GM19043 (cell line): ENCODE data around the gene DRD4.

ENCODE experiments used
- ATAC-seq: cut with Tn5 transposase; IDR thresholded peaks from one replicate; pipeline ENCODE4 v1.9.1; 2021; ENCODE audit warnings: low read depth; ENCODE audit not compliant: unreplicated experiment

Gene DRD4

GRCh38 chr11:609341-609811 is 27.7 kb upstream of the DRD4 start:
- no peak for ATAC-seq

DNA sequence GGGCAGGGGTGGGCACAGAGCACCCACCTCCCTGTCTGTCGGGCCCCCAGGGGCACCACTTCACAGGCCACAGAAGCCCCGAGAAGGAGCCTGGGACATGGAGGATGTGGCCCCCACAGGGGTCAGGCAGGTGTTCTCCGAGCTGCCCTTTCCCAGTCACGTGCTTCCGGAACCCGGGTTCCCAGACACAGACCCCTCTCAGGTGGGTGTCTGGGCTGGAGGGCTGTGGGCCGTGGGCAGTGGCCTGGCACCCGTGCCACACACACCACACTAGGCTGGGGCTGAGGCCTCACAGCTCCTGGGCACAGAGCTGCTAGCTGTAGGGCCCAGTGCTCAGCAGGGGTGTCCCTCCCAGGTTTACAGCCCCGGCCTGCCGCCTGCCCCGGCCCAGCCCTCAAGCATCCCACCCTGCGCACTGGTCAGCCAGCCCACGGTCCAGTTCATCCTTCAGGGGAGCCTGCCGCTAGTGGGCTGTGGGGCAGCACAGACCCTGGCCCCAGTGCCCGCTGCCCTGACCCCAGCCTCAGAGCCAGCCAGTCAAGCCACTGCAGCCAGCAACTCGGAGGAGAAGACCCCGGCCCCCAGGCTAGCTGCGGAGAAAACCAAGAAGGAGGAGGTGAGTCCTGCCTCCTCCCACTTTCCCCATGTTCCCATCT is 26.8 kb upstream of the DRD4 start:
- ATAC-seq: no peak

DNA sequence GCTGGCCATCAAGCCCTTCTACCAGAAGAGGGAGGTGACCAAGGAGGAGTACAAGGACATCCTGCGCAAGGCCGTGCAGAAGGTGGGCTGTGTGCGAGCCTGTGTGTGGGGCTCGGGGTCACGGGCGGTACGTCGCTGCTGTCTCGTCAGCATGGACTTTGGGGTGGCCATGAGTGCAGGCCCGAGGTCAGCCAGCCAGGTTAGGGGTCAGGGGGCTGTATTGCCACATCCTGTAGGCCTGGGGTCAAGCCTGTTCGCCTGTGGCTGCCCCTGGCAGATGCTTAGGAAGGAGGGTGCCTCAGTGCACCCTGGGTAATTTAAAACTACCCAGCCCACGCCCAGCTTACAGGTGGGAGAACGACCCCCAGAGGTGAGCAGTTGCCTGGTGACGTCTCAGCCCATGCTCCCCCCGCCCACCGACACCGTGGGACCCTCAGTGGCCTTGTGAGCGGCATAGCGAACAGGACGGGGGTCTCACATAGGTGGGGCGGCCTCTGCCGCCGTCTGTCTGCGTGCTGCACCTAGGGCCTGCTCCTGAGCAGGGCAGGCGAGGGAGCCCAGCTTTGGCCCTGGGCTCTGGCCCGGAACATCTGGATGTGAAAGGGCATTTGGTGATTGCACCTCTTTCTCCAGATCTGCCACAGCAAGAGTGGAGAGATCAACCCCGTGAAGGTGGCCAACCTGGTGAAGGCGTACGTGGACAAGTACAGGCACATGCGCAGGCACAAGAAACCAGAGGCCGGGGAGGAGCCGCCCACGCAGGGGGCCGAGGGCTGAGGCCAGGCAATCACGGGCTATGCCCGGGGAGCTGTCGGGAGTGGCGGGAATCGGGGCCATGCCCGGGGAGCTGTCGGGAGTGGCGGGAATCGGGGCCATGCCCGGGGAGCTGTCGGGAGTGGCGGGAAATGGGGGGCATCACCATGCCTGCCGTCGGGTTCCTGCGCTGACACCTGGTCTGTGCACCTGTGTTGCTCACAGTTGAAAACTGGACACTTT is 25.8 kb upstream of the DRD4 start:
- no peak for ATAC-seq

GRCh38 chr11:612201-612960 is 24.7 kb upstream of the DRD4 start:
- no peak for ATAC-seq

GRCh38 chr11:612961-613300 is 24.1 kb upstream of the DRD4 start:
- no peak for ATAC-seq

- no peak for ATAC-seq
Observed at GRCh38 chr11:613369-613968, 23.6 kb upstream of the DRD4 start.

GRCh38 chr11:614021-614622 is 22.9 kb upstream of the DRD4 start:
- ATAC-seq: no peak

- peak; percentile 5 for ATAC-seq
Observed at GRCh38 chr11:614623-615503, 22.2 kb upstream of the DRD4 start.

DNA sequence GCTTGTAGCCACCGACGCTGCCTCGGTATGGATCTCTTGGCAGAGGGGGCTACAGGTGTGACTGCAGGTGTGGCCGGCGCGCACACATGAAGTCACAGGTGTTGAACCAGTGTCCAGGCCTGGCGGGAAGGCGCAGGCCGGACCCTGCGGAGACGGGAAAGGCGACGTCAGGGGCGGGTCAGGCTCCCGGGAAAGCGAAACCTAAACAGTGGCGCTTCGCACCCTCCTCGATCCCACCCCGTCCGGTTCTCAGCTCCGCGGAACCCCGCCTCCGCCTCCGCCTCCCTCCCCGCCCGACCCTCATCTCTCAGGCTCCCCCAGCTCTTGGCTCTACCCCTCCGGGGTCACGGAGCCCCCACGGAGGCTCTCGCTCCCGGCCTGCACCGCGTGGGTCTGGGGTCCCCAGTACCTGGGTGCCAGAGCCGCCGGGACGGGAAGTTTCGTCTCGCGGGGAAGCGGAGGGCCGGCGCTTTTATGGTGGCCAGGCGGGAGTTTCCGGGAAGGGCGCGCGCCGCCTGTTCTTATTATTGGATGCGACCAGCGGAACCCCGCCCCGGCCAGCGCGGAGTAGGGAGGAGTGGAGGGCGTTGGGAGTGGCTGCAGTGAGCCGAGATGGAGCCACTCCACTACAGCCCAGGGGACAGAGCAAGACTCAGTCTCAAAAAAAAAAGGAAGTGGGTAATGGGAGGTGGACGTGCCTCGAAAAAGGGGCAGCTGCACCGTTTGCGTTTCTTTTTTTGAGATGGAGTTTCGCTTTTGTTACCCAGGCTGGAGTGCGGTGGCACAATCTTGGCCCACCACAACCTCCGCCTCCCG is 21.4 kb upstream of the DRD4 start, which contains the start of gene IRF7:
IRF7 (minus strand) TSS at position 447 of the 816 bp plus-strand sequence. CDS start 586 bp downstream, outside the sequence.
- peak; percentile 73 for ATAC-seq

DNA sequence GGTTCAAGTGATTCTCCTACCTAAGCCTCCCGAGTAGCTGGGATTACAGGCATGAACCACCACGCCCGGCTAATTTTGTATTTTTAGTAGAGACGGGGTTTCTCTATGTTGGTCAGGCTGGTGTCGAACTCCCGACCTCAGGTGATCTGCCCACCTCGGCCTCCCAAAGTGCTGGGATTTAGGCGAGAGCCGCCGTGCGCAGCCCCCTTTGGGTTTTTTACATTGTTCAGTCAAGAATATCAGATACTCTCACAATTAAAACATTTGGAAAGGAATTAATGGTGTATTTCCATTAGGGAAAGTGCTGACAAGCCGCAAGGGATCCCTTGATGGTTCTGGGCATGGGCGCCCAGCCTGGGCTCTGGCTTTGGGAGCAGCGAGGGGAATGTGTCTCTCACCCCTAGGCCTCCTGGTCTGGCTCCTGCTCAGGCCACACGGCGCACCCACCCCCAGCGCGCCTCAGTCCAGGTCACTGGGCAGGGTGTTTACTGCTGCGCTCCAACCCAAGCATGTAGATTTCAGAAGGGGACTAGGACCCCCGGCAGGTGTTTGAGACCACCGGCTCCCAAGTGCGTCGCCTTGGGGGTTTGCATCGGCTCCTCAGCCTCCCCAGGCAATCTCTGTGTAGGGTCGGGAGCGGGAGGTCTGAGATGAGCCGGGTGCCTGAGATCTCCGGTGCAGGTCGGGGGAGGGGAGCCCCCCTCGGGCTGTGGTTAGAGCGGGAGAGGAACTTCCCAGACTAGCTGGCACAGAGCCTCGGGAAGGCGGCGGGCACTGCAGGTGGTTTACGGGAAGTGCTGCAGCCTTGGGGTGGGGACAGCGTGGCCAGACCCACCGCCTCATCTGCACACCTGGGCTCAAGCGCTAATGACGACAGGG is 20.5 kb upstream of the DRD4 start:
- no peak for ATAC-seq

GRCh38 chr11:617199-617911 is 19.7 kb upstream of the DRD4 start:
- no peak for ATAC-seq

- ATAC-seq: no peak
Observed at GRCh38 chr11:617912-618682, 19.0 kb upstream of the DRD4 start.

DNA sequence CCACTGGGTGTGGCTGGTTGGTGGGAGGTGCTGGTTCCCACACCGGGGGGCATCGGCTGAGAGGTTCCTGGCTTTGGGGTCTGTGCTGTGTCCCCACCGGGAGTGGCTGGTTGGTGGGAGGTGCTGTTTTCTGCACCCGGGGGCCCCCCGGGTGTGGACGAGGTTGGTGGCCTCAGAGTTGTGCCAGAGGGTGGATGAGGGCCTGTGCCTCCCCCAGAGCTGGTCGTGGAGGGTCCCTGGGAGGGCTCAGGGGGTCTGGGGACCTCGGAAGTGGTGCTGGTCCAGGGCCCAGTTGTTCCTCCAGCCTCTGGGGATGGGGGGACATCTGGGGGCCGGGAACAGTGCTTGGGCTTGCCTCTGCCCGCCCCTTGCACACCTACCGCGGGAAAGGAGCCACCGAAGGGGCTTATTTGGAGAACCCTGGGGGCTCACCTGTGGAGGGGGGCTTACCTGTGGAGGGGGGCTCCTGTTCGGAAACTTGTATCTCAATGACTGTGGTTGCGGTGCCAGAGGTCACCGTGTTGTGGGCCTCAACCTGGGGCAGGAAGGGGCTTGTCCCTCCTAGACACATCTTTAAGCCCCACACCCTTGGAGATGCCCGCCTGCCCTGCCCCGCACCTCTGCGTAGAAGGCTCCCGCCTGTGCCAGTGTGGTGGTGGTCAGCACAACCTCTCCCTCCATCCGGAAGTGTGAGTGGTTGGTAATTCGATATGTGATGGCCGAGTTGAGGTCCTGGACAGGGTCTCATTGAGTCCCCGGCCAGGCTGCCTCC is 18.0 kb upstream of the DRD4 start:
- no peak for ATAC-seq

- no peak for ATAC-seq
Observed at GRCh38 chr11:619628-620050, 17.4 kb upstream of the DRD4 start.

DNA sequence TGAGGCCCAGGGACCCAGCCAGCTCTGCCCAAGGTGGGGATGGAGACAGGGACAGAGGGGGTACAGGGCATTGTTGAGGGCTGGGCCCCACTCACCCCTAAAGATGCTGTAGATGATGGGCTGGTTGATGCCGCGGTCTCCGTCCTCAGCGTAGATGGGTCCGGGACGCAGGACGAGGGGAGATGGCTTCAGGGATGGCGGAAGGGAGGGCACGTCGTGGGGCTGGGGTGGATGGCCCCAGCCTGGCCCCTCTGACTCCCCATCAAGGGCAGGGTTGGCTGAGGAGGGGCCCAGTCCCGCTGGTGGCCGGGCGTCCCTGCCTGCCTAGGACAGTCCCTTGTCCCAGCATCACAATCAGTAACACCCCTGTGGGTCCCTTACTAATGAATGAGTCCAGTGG is 16.9 kb upstream of the DRD4 start:
- ATAC-seq: no peak
